NK-92 (cell line): ENCODE results near the gene SLC38A10.

ENCODE experiments used
- DNase-seq: peaks from one replicate; lab custom pipeline; 2025; ENCODE audit not compliant: unreplicated experiment; lab: John Stamatoyannopoulos, UW

SLC38A10 gene

GRCh38 chr17:81279278-81280275, 15.5 kb downstream of the SLC38A10 start:
- DNase-seq, result no peak

GRCh38 chr17:81278831-81279230, 16.3 kb downstream of the SLC38A10 start:
- no peak for DNase-seq

GRCh38 chr17:81277946-81278693, 17.0 kb downstream of the SLC38A10 start:
- DNase-seq, result no peak

- DNase-seq, result no peak
Measured at GRCh38 chr17:81277421-81277820, 17.7 kb downstream of the SLC38A10 start.

- no peak for DNase-seq
Measured at GRCh38 chr17:81276781-81277180, 18.3 kb downstream of the SLC38A10 start.

- no peak for DNase-seq
Measured at GRCh38 chr17:81274471-81274855, 20.6 kb downstream of the SLC38A10 start.

GRCh38 chr17:81273698-81274470, 21.2 kb downstream of the SLC38A10 start:
- no peak for DNase-seq

- DNase-seq, result no peak
Measured at GRCh38 chr17:81272616-81273015, 22.5 kb downstream of the SLC38A10 start.

GRCh38 chr17:81271226-81271625, 23.9 kb downstream of the SLC38A10 start:
- DNase-seq, result no peak

- DNase-seq, result no peak
Measured at GRCh38 chr17:81270279-81270678, 24.8 kb downstream of the SLC38A10 start.

GRCh38 chr17:81267390-81268067, 27.6 kb downstream of the SLC38A10 start:
- no peak for DNase-seq

GRCh38 chr17:81265576-81265975, 29.5 kb downstream of the SLC38A10 start:
- no peak for DNase-seq

GRCh38 chr17:81264640-81265039, 30.5 kb downstream of the SLC38A10 start:
- no peak for DNase-seq

- no peak for DNase-seq
Measured at GRCh38 chr17:81263371-81264181, 31.5 kb downstream of the SLC38A10 start.

GRCh38 chr17:81261582-81262336, 33.3 kb downstream of the SLC38A10 start:
- no peak for DNase-seq

- no peak for DNase-seq
Measured at GRCh38 chr17:81261096-81261495, 34.0 kb downstream of the SLC38A10 start.

GRCh38 chr17:81260641-81261040, 34.5 kb downstream of the SLC38A10 start:
- DNase-seq, result no peak

- DNase-seq, result no peak
Measured at GRCh38 chr17:81260171-81260570, 34.9 kb downstream of the SLC38A10 start.

- DNase-seq, result no peak
Measured at GRCh38 chr17:81259058-81259605, 36.0 kb downstream of the SLC38A10 start.
